22Rv1 (cell line): Measurements from ENCODE around the gene CCDC190.

ENCODE experiments used
- H3K27ac ChIP-seq: fragments of 450-650 bp; 2 replicates; pipeline ENCODE4 v1.5.1; 2017
- CTCF ChIP-seq: fragments of 450-650 bp; IDR thresholded peaks from 2 replicates; pipeline ENCODE4 v1.5.1; 2017; ENCODE audit warnings: mild to moderate bottlenecking
- ZFX ChIP-seq: fragments of 450-650 bp; IDR thresholded peaks from 2 replicates; pipeline ENCODE4 v1.6.1; 2017; ENCODE audit warnings: antibody characterized with exemption, borderline replicate concordance

CCDC190 gene

DNA sequence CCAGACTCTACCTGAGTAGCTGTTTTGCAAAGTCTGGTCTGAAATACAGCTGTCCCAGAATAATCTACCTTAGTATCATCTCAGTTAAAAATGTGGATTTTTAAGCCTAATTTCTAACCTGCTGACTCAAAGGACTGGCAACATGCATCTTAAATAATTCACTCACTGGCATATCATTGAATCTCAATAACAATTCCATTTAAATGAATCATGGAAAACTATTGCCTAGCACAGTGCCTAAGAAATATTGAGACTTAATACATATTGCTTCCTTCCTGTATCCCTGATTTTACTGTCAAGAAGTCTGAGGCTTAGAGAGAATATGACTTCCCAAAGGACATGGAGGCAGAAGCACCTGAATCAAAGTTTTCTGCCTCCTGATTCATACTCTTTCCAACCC lies 3.1 kb downstream of the CCDC190 start:
- no peak for TF ChIP-seq ZFX
- no peak for TF ChIP-seq CTCF
- H3K27ac ChIP-seq = no peak overlapping the region

GRCh38 chr1:162856260-162856659 lies 4.7 kb downstream of the CCDC190 start:
- no peak for TF ChIP-seq ZFX
- TF ChIP-seq CTCF = no peak
- no peak overlapping the region for H3K27ac ChIP-seq

DNA sequence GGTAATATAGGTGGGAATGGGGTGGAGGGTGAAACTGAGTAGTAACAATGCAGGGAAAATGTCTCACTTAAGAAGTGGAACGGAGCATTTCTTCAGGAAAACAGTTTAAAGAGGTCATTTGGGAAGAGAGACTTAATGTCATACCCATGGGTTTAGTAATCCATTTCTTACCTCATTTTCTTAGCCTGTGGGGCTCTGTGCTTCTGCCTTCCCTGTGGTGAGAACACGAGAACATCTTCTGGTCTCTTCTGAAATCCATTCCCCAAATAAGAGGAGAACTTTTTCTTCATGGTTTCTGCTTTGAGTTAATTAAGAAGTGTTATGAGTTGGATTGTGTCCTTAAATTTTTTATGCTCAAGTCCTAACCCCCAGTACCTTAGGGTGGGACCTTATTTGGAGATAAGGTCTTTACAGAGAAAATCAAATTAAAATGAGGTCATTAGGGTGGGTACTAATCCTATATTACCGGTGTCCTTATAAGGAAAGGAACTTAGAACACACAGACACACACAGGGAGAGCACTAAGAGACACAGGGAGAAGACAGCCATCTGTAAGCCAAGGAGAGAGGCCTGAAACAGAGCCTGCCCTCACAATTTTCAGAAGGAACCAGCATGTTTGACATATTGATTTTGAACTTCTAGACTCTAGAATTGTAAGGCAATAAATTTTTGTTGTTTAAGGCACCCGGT lies 5.4 kb downstream of the CCDC190 start:
- no peak overlapping the region for H3K27ac ChIP-seq
- TF ChIP-seq CTCF (no peak), ZFX (no peak)

GRCh38 chr1:162854245-162854882 lies 6.6 kb downstream of the CCDC190 start:
- TF ChIP-seq ZFX (no peak), CTCF (peak; percentile 96)
- no peak overlapping the region for H3K27ac ChIP-seq

DNA sequence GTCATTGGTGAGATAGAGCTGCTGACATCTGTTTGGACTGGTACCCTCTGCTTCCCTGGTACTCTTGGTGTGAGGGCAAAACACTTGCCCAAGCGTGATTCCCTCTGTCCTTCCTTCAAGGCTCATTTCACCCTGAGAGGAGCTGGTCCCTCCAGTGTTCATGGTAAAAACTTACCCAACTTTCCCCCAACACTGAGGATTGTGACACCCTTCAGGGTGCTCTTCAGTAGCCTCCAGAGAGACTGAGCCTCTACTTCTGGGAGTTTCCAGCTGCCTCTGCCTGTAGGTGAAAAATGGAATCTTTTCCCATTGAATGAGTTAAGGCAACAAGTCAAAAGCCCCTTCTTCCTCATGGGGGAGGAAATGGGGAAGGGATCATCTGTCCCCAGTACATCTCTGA lies 9.6 kb downstream of the CCDC190 start:
- H3K27ac ChIP-seq = no peak overlapping the region
- no peak for TF ChIP-seq ZFX
- no peak for TF ChIP-seq CTCF

DNA sequence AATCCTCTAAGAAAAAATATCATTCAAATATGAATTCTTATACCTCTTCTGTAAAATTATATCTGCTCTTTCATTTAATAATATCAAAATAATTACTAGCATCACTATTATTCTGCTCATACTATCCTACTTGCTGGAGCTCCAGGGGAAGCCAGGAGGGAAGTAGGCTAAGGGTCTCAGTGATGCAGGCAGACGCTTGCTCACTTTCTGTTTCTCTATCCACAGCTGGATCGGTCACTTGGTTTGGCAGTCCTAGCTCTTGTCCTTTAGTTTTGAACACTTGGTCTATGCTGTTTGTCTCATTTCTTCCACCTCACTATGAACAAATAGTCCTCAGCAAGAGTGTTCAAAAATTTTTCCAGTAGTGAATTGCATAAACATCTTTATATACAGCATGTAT lies 11.3 kb downstream of the CCDC190 start:
- H3K27ac ChIP-seq = no peak overlapping the region
- TF ChIP-seq CTCF = no peak
- TF ChIP-seq ZFX = no peak

DNA sequence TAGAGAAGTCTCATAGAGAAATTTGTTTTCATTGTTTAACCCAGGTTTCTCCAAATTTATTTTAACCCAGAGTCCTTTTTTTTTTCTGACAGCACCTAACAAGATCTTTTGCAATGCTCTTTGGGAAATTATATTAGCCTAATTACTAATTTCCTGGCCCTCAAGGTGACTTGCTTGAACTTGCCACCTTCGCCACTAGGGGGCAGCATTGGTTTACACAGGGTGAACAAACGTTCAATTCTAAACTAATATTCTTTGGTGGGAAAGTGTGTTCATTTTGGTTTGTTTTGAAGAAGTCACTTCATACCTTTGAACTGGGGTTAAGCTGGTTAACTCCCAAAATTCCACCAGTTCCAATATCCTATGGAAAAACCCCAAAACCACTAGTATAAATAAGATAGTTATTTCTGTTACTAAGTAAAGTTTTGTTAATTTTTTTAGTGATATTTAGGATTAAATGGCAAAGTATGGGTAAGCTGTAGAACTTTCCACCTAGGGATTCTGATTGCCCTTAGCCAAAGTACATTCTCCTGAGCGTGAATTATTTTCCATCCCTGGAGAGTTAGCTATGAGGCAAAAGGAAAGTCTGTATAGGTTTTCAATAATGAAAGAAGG lies 13.0 kb downstream of the CCDC190 start:
- no peak overlapping the region for H3K27ac ChIP-seq
- no peak for TF ChIP-seq ZFX
- peak; percentile 100 for TF ChIP-seq CTCF
